ENCODE results near the gene NFATC1.

NFATC1 gene

DNA sequence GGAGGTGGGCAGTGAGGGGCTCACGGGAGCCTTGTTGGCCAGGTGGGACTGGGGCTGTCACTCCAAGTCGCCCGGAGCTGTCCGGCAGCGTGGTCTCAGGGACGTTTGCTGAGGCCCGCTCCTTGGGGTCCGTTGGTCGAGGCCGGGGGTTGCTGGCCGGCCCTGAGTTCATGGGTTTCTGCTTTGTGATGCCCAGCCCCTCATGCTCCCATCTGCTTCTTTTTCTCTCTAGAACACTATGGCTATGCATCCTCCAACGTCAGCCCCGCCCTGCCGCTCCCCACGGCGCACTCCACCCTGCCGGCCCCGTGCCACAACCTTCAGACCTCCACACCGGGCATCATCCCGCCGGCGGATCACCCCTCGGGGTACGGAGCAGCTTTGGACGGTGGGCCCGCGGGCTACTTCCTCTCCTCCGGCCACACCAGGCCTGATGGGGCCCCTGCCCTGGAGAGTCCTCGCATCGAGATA is 14.5 kb downstream of the NFATC1 start:
- no peaks in the 10 kb centered on the region for H3K27me3 ChIP-seq
- no peak for TF ChIP-seq CTCF (IDR thresholded peaks at IDR 0.05)
- H3K4me1 ChIP-seq (ENCODE audit: control insufficient read depth in 1 of 2, insufficient read depth in 1 of 2, low read depth in 1 of 2, low read length in 1 of 2): peaks cover 14% of the 10 kb centered on the region in 2 experiments
- H3K4me3 ChIP-seq (ENCODE audit: low read depth in 1 of 2, low read length in 1 of 2): no peak overlapping the region
- H3K9me3 ChIP-seq: no peaks in the 10 kb centered on the region
- H3K36me3 ChIP-seq: peaks cover 25% of the 10 kb centered on the region
- H3K27ac ChIP-seq: no peak overlapping the region

DNA sequence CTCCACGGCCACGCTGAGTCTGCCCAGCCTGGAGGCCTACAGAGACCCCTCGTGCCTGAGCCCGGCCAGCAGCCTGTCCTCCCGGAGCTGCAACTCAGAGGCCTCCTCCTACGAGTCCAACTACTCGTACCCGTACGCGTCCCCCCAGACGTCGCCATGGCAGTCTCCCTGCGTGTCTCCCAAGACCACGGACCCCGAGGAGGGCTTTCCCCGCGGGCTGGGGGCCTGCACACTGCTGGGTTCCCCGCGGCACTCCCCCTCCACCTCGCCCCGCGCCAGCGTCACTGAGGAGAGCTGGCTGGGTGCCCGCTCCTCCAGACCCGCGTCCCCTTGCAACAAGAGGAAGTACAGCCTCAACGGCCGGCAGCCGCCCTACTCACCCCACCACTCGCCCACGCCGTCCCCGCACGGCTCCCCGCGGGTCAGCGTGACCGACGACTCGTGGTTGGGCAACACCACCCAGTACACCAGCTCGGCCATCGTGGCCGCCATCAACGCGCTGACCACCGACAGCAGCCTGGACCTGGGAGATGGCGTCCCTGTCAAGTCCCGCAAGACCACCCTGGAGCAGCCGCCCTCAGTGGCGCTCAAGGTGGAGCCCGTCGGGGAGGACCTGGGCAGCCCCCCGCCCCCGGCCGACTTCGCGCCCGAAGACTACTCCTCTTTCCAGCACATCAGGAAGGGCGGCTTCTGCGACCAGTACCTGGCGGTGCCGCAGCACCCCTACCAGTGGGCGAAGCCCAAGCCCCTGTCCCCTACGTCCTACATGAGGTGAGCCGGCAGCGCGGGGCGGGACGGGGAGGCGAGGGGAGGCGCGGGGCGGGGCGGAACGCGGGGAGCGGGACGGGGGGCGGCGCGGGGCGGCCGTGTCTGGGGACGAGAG is 15.2 kb downstream of the NFATC1 start:
- Histone ChIP-seq H3K9me3 (no peaks in the 10 kb centered on the region), H3K27me3 (no peaks in the 10 kb centered on the region), H3K4me3 (ENCODE audit: low read depth in 1 of 2, low read length in 1 of 2) (no peak overlapping the region), H3K36me3 (peaks cover 25% of the 10 kb centered on the region), H3K4me1 (ENCODE audit: control insufficient read depth in 1 of 2, insufficient read depth in 1 of 2, low read depth in 1 of 2, low read length in 1 of 2) (peaks cover 7 to 8% of the 10 kb centered on the region in 2 experiments), H3K27ac (no peak overlapping the region)
- no peak for TF ChIP-seq CTCF (IDR thresholded peaks at IDR 0.05)

- TF ChIP-seq CTCF (IDR thresholded peaks at IDR 0.05): no peak
- H3K27me3 ChIP-seq: no peaks in the 10 kb centered on the region
- no peak overlapping the region for H3K4me3 ChIP-seq (ENCODE audit: low read depth in 1 of 2, low read length in 1 of 2)
- peaks cover 25% of the 10 kb centered on the region for H3K36me3 ChIP-seq
- H3K9me3 ChIP-seq: no peaks in the 10 kb centered on the region
- H3K4me1 ChIP-seq (ENCODE audit: control insufficient read depth in 1 of 2, insufficient read depth in 1 of 2, low read depth in 1 of 2, low read length in 1 of 2): no peaks in the 10 kb centered on the region
- no peak overlapping the region for H3K27ac ChIP-seq
Measured at GRCh38 chr18:79411614-79412526, 16.1 kb downstream of the NFATC1 start.

- Histone ChIP-seq H3K4me3 (ENCODE audit: low read depth in 1 of 2, low read length in 1 of 2) (no peak overlapping the region), H3K27ac (no peak overlapping the region), H3K9me3 (no peaks in the 10 kb centered on the region), H3K27me3 (no peaks in the 10 kb centered on the region), H3K4me1 (ENCODE audit: control insufficient read depth in 1 of 2, insufficient read depth in 1 of 2, low read depth in 1 of 2, low read length in 1 of 2) (no peaks in the 10 kb centered on the region), H3K36me3 (peaks cover 25% of the 10 kb centered on the region)
- no peak for TF ChIP-seq CTCF (IDR thresholded peaks at IDR 0.05)
Measured at GRCh38 chr18:79413025-79413424, 17.3 kb downstream of the NFATC1 start.

DNA sequence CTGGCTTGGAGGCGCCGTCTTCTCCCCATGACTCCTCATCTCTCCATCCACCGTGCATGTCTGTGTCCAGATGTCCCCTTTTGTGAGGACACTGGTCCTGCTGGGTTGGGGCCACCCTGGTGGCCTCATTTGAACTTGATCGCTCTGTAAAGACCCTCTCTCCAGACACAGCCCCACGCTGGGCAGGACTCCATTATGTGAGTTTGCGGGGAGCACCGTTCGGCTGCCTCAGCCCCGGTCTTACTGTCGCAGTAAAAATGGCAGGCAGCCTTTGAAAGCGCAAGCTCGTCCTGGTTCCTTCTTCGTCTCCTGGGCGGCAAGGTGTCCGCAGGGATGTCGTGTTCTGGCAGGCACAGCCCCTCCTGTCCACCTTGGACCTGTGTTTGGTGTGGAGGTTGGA is 17.7 kb downstream of the NFATC1 start:
- H3K27me3 ChIP-seq: no peaks in the 10 kb centered on the region
- no peak for TF ChIP-seq CTCF (IDR thresholded peaks at IDR 0.05)
- H3K4me3 ChIP-seq (ENCODE audit: low read depth in 1 of 2, low read length in 1 of 2): no peak overlapping the region
- H3K9me3 ChIP-seq: no peaks in the 10 kb centered on the region
- H3K36me3 ChIP-seq: peaks cover 25% of the 10 kb centered on the region
- no peak overlapping the region for H3K27ac ChIP-seq
- no peaks in the 10 kb centered on the region for H3K4me1 ChIP-seq (ENCODE audit: control insufficient read depth in 1 of 2, insufficient read depth in 1 of 2, low read depth in 1 of 2, low read length in 1 of 2)
